T-helper 1 cell treated with Interleukin-12 subunit alpha and Interleukin-12 subunit beta and Interleukin-4 antibody, amounts not matched to agents 30 μg/mL and 1 μg/mL, for 36 hours (primary cell): ENCODE results near the gene SH2D3A.

Experiments
- H3K27ac Mint-ChIP-seq: one replicate; pipeline ENCODE4 v1.8.0; 2021; ENCODE audit warnings: mild to moderate bottlenecking, mixed read lengths
- H3K27me3 Mint-ChIP-seq: one replicate; pipeline ENCODE4 v1.8.0; 2021; ENCODE audit warnings: low read depth, mixed read lengths
- H3K36me3 Mint-ChIP-seq: one replicate; pipeline ENCODE4 v1.8.0; 2021; ENCODE audit warnings: low read depth, mixed read lengths
- H3K4me1 Mint-ChIP-seq: one replicate; pipeline ENCODE4 v1.8.0; 2021; ENCODE audit warnings: low read depth, mixed read lengths
- H3K4me3 Mint-ChIP-seq: one replicate; pipeline ENCODE4 v1.8.0; 2021; ENCODE audit warnings: mild to moderate bottlenecking, moderate library complexity, mixed read lengths
- H3K9me3 Mint-ChIP-seq: one replicate; pipeline ENCODE4 v1.8.0; 2021; ENCODE audit warnings: mixed read lengths

The SH2D3A gene

GRCh38 chr19:6719992-6720368 is 47.3 kb downstream of the SH2D3A start:
- H3K4me1 Mint-ChIP-seq = peaks cover 36% of the 10 kb centered on the region
- H3K27ac Mint-ChIP-seq = peak overlapping the region; percentile 2
- H3K36me3 Mint-ChIP-seq = no peaks in the 10 kb centered on the region
- peaks cover 4% of the 10 kb centered on the region for H3K9me3 Mint-ChIP-seq
- no peak overlapping the region for H3K4me3 Mint-ChIP-seq
- peaks cover 9% of the 10 kb centered on the region for H3K27me3 Mint-ChIP-seq

GRCh38 chr19:6719540-6719861 is 47.7 kb downstream of the SH2D3A start:
- Mint-ChIP-seq H3K9me3 (peaks cover 4% of the 10 kb centered on the region), H3K36me3 (no peaks in the 10 kb centered on the region), H3K27ac (peak overlapping the region; percentile 2), H3K4me1 (peaks cover 35% of the 10 kb centered on the region), H3K4me3 (no peak overlapping the region), H3K27me3 (peaks cover 9% of the 10 kb centered on the region)

- Mint-ChIP-seq H3K27ac (no peak overlapping the region), H3K27me3 (peaks cover 9% of the 10 kb centered on the region), H3K4me1 (peaks cover 35% of the 10 kb centered on the region), H3K4me3 (no peak overlapping the region), H3K36me3 (no peaks in the 10 kb centered on the region), H3K9me3 (peaks cover 4% of the 10 kb centered on the region)
These were observed 48.3 kb downstream of the SH2D3A start for GRCh38 chr19:6718741-6719539.

GRCh38 chr19:6718111-6718740 is 49.0 kb downstream of the SH2D3A start:
- H3K27ac Mint-ChIP-seq = no peak overlapping the region
- H3K9me3 Mint-ChIP-seq = peaks cover 4% of the 10 kb centered on the region
- no peaks in the 10 kb centered on the region for H3K36me3 Mint-ChIP-seq
- peaks cover 5% of the 10 kb centered on the region for H3K27me3 Mint-ChIP-seq
- no peak overlapping the region for H3K4me3 Mint-ChIP-seq
- peaks cover 32% of the 10 kb centered on the region for H3K4me1 Mint-ChIP-seq

DNA sequence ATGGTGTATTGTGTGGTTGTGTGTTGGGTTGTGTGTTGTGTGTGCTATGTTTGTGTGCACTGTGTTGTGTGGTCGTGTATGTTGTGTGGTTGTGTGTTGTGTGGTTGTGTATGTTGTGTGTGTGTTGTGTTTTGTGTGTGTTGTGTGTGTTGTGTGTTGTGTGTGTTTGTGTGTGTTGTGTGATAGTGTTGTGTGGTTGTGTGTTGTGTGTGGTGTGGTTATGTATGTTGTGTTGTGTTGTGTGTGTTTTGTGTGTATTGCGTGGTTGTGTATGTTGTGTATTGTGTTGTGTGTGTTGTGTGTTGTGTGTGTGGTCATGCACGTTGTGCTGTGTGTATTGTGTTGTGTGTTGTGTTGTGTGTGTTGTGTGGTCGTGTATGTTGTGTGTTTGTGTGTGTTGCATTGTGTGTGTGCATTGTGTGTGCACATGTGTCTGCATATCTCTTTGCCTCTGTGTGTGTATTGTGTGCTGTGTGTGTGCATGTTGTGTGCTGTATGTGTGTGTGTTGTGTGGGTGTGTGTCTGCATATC is 49.7 kb downstream of the SH2D3A start:
- peak overlapping the region; percentile 0 for H3K4me3 Mint-ChIP-seq
- peaks cover 4% of the 10 kb centered on the region for H3K9me3 Mint-ChIP-seq
- H3K27ac Mint-ChIP-seq = peak overlapping the region; percentile 41
- H3K36me3 Mint-ChIP-seq = no peaks in the 10 kb centered on the region
- peaks cover 28% of the 10 kb centered on the region for H3K4me1 Mint-ChIP-seq
- peaks cover 8% of the 10 kb centered on the region for H3K27me3 Mint-ChIP-seq

- Mint-ChIP-seq H3K27ac (peak overlapping the region; percentile 41), H3K9me3 (peaks cover 4% of the 10 kb centered on the region), H3K27me3 (peaks cover 11% of the 10 kb centered on the region), H3K4me3 (peak overlapping the region; percentile 0), H3K4me1 (peaks cover 26% of the 10 kb centered on the region), H3K36me3 (no peaks in the 10 kb centered on the region)
These were observed 50.2 kb downstream of the SH2D3A start for GRCh38 chr19:6717036-6717435.

DNA sequence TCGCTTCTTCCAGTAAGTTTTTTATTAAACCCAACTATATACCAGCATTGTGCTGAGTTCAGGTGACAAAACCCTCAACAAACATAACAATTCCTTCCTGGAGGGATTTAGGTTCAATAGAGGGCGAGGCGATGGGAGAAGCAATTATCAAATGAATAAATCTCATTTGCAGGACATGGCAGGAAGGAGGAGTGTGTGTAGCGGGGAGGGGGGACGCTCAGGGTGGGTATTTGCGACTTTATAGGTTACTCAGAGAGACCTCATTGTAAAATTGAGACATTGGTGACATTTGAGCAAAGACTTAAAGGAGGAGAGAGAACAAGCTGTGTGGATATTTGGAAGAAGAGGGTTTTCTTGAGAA is 50.6 kb downstream of the SH2D3A start:
- Mint-ChIP-seq H3K27ac (peak overlapping the region; percentile 22), H3K4me3 (no peak overlapping the region), H3K27me3 (peaks cover 14% of the 10 kb centered on the region)

GRCh38 chr19:6714749-6715555 is 52.3 kb downstream of the SH2D3A start:
- Mint-ChIP-seq H3K27me3 (peaks cover 30% of the 10 kb centered on the region), H3K36me3 (peaks cover 1% of the 10 kb centered on the region), H3K9me3 (peaks cover 4% of the 10 kb centered on the region), H3K4me1 (peaks cover 18% of the 10 kb centered on the region), H3K4me3 (no peak overlapping the region), H3K27ac (no peak overlapping the region)

More for the DNA sequence above, 50.6 kb downstream of the SH2D3A start:
- Mint-ChIP-seq H3K4me1 (peaks cover 24% of the 10 kb centered on the region), H3K36me3 (no peaks in the 10 kb centered on the region), H3K9me3 (peaks cover 4% of the 10 kb centered on the region)

- H3K9me3 Mint-ChIP-seq = peaks cover 4% of the 10 kb centered on the region
- peaks cover 12% of the 10 kb centered on the region for H3K4me1 Mint-ChIP-seq
- no peak overlapping the region for H3K27ac Mint-ChIP-seq
- H3K27me3 Mint-ChIP-seq = peaks cover 34% of the 10 kb centered on the region
- no peak overlapping the region for H3K4me3 Mint-ChIP-seq
- peaks cover 1% of the 10 kb centered on the region for H3K36me3 Mint-ChIP-seq
These were observed 53.2 kb downstream of the SH2D3A start for GRCh38 chr19:6713773-6714692.

DNA sequence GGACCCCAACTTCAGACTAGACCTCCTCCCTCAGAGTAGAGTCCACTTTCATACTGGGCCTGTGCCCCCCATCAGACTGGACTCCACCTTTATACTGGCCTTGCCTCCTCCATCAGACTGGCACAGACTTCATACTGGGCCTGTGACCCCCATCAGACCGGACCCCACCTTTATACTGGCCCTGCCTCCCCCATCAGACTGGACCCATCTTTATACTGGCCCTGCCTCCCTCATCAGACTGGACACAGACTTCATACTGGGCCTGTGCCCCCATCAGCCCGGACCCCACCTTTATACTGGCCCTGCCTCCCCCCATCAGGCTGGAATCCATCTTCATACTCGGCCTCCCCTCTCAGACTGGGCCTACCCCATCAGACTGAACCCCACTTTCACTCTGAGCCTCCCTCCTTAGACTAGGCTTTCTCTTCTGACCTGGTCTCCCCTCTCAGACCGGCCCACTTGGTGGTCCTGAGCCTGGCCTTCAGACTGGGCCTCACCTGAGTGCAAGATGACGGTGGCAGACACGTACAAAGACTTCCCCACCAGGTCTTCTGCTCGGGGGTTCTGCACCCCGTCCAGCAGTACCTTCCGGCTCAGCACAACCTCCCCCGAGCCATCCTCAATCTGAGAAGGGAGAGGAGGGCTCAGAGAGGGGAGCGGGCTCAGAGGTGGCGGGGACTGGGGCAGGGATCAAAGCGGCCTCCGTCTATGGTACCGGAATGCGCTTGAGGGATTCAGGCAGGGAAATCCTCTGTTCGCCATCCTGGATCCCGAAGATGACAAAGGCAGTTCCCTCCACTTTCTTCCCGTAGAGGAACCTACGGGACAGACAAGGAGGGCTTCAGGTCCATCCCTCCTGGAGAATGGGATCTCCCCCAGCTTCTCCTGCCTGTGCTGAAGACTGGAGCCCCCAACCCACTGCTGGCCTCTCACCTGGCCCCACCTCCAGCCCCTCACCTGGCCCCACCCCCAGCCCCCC is 54.3 kb downstream of the SH2D3A start:
- peaks cover 45% of the 10 kb centered on the region for H3K27me3 Mint-ChIP-seq
- H3K4me1 Mint-ChIP-seq = peaks cover 14% of the 10 kb centered on the region
- H3K27ac Mint-ChIP-seq = no peak overlapping the region
- peaks cover 4% of the 10 kb centered on the region for H3K9me3 Mint-ChIP-seq
- H3K4me3 Mint-ChIP-seq = no peak overlapping the region
- H3K36me3 Mint-ChIP-seq = peaks cover 1% of the 10 kb centered on the region

GRCh38 chr19:6712231-6712630 is 55.0 kb downstream of the SH2D3A start:
- Mint-ChIP-seq H3K4me3 (no peak overlapping the region), H3K9me3 (peaks cover under 1% of the 10 kb centered on the region), H3K27me3 (peaks cover 47% of the 10 kb centered on the region), H3K4me1 (peaks cover 10% of the 10 kb centered on the region), H3K36me3 (peaks cover 1% of the 10 kb centered on the region), H3K27ac (no peak overlapping the region)

- H3K36me3 Mint-ChIP-seq = peaks cover 1% of the 10 kb centered on the region
- no peak overlapping the region for H3K27ac Mint-ChIP-seq
- peaks cover 8% of the 10 kb centered on the region for H3K4me1 Mint-ChIP-seq
- peaks cover 47% of the 10 kb centered on the region for H3K27me3 Mint-ChIP-seq
- no peaks in the 10 kb centered on the region for H3K9me3 Mint-ChIP-seq
- no peak overlapping the region for H3K4me3 Mint-ChIP-seq
These were observed 55.6 kb downstream of the SH2D3A start for GRCh38 chr19:6711605-6712004.

- peaks cover 7% of the 10 kb centered on the region for H3K4me1 Mint-ChIP-seq
- H3K4me3 Mint-ChIP-seq = no peak overlapping the region
- peaks cover 1% of the 10 kb centered on the region for H3K36me3 Mint-ChIP-seq
- no peak overlapping the region for H3K27ac Mint-ChIP-seq
- peaks cover 47% of the 10 kb centered on the region for H3K27me3 Mint-ChIP-seq
- H3K9me3 Mint-ChIP-seq = no peaks in the 10 kb centered on the region
These were observed 56.2 kb downstream of the SH2D3A start for GRCh38 chr19:6711078-6711361.
